D721Med (cell line): ENCODE results near the gene CD7.

Experiments
- DNase-seq: peaks from one replicate; pipeline ENCODE4 v3.0.0; 2011; ENCODE audit warnings: low spot score; ENCODE audit not compliant: insufficient read length
- FAIRE-seq: peaks from 2 replicates; lab custom pipeline; 2011; peaks lifted over from hg19 to GRCh38; lab: Jason Lieb, UNC
- TF ChIP-seq, protein P1 (sequence below): IDR thresholded peaks from 2 replicates; pipeline ENCODE4 v1.5.1; 2012; ENCODE audit warnings: mild to moderate bottlenecking, control low read depth; ENCODE audit not compliant: insufficient read depth; ENCODE audit errors: missing control alignments

The CD7 gene

DNA sequence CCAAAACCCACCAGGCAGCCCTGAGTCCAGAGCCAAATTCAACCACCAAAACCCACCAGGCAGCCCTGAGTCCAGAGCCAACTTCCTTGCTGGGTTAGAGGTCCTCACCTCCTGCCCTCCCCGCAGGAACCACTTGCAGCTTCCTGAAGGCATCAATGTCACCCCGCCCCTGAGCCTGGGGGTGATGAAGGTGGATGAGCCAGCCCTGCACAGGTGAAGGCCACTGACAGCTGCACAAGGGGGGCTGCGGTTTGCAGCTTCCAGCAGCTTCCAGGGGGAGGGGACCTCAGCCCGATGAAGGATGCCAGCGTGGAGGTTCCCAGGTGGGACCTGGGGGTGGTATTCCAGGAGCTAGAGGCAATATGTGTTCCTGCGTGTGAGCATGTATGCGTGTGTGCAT, 36.3 kb downstream of the CD7 start:
- DNase-seq, result no peak
- TF ChIP-seq, protein P1, sequence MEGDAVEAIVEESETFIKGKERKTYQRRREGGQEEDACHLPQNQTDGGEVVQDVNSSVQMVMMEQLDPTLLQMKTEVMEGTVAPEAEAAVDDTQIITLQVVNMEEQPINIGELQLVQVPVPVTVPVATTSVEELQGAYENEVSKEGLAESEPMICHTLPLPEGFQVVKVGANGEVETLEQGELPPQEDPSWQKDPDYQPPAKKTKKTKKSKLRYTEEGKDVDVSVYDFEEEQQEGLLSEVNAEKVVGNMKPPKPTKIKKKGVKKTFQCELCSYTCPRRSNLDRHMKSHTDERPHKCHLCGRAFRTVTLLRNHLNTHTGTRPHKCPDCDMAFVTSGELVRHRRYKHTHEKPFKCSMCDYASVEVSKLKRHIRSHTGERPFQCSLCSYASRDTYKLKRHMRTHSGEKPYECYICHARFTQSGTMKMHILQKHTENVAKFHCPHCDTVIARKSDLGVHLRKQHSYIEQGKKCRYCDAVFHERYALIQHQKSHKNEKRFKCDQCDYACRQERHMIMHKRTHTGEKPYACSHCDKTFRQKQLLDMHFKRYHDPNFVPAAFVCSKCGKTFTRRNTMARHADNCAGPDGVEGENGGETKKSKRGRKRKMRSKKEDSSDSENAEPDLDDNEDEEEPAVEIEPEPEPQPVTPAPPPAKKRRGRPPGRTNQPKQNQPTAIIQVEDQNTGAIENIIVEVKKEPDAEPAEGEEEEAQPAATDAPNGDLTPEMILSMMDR, result no peak
- no peak for FAIRE-seq

GRCh38 chr17:82280537-82280936, 36.9 kb downstream of the CD7 start:
- DNase-seq (no peak), FAIRE-seq (no peak)
- TF ChIP-seq, protein P1, result no peak

GRCh38 chr17:82278786-82279391, 38.5 kb downstream of the CD7 start:
- FAIRE-seq (no peak), DNase-seq (no peak)
- TF ChIP-seq, protein P1, result no peak

- FAIRE-seq (no peak), DNase-seq (no peak)
- TF ChIP-seq, protein P1, result no peak
Observed at GRCh38 chr17:82278308-82278707, 39.1 kb downstream of the CD7 start.

GRCh38 chr17:82277851-82278250, 39.6 kb downstream of the CD7 start:
- TF ChIP-seq, protein P1, result no peak
- DNase-seq, result no peak
- no peak for FAIRE-seq

- DNase-seq (no peak), FAIRE-seq (no peak)
- TF ChIP-seq, protein P1, result no peak
Observed at GRCh38 chr17:82276938-82277337, 40.5 kb downstream of the CD7 start.

- FAIRE-seq (no peak), DNase-seq (no peak)
- TF ChIP-seq, protein P1, result no peak
Observed at GRCh38 chr17:82275326-82275725, 42.1 kb downstream of the CD7 start.
